Fibroblast of pulmonary artery (primary cell): ENCODE results near the gene ZNF620.
"Not testable (repeated sequence)": the region's sequence is repeated elsewhere in the genome, so short reads cannot be mapped to it uniquely, and the experiment has no call there.

Experiments used
- DNase-seq: peaks from one replicate; pipeline ENCODE4 v3.0.0-alpha.2; 2010; ENCODE audit warnings: low read depth
- H3K4me3 ChIP-seq: replicated peaks from 2 replicates; pipeline ENCODE4 v1.5.1; 2011; ENCODE audit warnings: low read depth, mild to moderate bottlenecking, control low read depth, low read length, moderate library complexity
- CTCF ChIP-seq: IDR thresholded peaks from 2 replicates; pipeline ENCODE4 v1.5.1; 2011; ENCODE audit warnings: mild to moderate bottlenecking, control low read depth, low read length, inconsistent platforms; ENCODE audit errors: missing control alignments

Gene ZNF620

DNA sequence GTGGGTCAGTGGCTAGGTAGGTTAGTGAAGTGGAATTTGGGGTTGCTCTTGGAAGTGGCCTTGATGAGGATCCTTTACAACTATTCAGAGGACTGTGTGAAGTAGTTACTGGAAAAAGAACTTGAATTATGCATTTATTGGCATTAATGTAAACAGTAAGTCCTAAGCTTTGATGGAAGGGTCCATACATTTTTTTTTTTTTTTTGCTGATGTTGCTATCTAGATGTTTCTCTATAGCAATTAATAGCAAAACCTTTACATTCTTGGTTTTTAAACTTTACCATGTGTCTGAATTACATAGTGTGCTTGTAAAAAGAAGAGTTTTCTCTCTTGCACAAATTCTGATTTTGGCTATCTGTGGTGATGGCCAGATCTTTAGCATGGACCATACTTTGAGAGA, 28.4 kb downstream of the ZNF620 start:
- DNase-seq, result no peak
- no peak overlapping the region for H3K4me3 ChIP-seq
- no peak for TF ChIP-seq CTCF

DNA sequence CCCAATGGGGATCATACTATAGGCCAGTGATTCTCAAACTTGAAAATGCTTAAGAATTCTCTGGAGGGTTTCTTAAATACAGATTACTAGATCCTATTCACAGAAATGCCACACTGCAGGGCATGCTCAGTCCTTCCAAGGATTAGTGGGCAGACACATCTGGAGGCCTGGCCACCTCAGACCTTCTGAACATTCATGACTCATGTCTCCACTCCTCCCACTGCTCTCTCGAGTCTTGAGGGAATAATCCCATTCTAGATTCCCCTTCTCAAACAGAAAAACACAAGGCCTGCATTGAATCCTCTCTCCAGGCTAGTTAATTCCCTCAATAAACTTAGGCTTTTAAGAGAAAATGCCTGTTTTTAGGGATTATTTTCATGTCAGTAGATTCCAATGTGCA, 41.0 kb downstream of the ZNF620 start:
- DNase-seq, result peak; percentile 64
- no peak overlapping the region for H3K4me3 ChIP-seq
- TF ChIP-seq CTCF, result no peak

DNA sequence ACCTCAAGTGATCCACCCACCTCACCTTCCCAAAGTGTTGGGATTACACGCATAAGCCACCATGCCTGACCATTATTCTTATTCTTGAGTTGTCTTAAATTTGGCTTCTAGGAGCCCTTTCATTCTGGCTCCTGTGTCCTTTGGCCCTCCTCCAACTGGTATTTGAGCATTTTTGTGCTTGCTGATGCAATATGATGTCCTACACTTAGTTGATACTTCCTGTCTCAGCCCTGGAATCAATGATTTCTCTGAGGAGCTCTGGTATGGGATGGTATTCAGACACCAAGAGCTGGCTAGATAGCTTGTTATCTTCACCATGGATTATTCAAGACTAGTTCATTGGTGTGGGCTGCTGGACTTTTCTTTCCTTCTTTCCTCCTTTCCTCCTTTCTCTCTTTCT, 44.3 kb downstream of the ZNF620 start:
- TF ChIP-seq CTCF, result no peak
- peak; percentile 15 for DNase-seq
- H3K4me3 ChIP-seq, result no peak overlapping the region

- H3K4me3 ChIP-seq, result no peak overlapping the region
- TF ChIP-seq CTCF, result no peak
- DNase-seq, result no peak
Observed at GRCh38 chr3:40557575-40558161, 51.8 kb downstream of the ZNF620 start.

DNA sequence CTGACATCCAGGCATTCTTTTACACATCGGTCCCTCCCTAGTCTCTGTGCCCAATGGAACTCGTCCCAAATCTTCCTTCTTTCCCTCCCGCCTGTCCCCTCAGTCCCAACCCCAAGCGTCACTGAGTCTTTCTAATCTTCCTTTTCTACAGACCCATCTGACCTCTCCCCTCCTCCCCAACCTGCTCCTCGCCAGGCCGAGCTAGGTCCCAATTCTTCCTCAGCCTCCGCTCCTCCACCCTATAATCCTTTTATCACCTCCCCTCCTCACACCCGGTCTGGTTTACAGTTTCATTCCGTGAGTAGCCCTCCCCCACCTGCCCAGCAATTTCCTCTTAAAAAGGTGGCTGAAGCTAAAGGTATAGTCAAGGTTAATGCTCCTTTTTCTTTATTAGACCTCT, 56.6 kb downstream of the ZNF620 start:
- H3K4me3 ChIP-seq, DNase-seq: not testable (repeated sequence)

DNA sequence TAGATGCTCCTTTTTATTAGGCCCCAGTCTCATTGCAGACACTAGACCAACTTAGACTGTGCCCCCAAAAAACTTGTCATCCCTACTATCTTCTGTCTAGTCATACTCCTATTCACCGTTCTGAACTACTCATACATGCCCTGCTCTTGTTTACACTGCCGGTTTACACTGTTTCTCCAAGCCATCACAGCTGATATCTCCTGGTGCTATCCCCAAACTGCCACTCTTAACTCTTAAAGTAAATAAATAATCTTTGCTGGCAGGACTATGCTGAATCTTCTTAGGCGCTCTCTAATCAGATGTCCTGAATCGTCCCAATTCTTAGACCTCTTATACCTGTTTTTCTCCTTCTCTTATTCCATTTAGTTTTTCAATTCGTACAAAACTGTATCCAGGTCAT, 59.8 kb downstream of the ZNF620 start:
- H3K4me3 ChIP-seq, result not testable (repeated sequence)

DNA sequence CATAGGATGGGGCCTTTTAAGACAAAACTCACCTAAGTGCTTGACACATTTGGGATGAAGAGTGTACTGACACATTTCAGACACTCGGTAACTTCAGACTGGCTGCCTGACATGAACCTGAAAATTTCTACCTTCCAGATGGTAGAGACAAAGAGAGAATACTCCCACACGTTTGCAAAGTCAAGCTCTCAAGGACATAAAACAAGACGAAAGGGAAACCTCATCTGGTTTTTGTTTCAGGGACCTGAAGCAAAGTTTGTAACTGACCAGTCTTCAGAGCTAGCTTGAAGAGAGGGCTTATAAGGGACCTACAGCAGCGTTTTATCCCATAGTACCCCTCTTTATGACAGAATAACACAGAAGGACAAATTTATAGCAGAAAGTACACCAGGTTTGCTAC, 60.9 kb downstream of the ZNF620 start:
- no peak for DNase-seq
- H3K4me3 ChIP-seq, result no peak overlapping the region
- no peak for TF ChIP-seq CTCF

More for the DNA sequence above, 59.8 kb downstream of the ZNF620 start:
- not testable (repeated sequence) for DNase-seq
